ENCODE data around the gene C1QTNF12. TPM values are rescaled to one million over a fixed set of nuclear protein-coding genes. Genes with fewer than 3 reads are reported as not detected.
"Not testable (repeated sequence)": the region's sequence is repeated elsewhere in the genome, so short reads cannot be mapped to it uniquely, and the experiment has no call there.

C1QTNF12 gene
- polyA plus RNA-seq, 3 donors, result 1.1 TPM; not detected in 2

GRCh38 chr1:1197188-1197500 lies 49.4 kb downstream of the C1QTNF12 start:
- DNase-seq, result no peak
- H3K9me3 ChIP-seq (replicated peaks in 1 of 2; ENCODE audit: control insufficient read depth in 1 of 2, insufficient read depth in 1 of 2, low read length in 2 of 2), result peaks cover 0 to 10% of the 10 kb centered on the region in 2 donors
- peaks cover 0 to 9% of the 10 kb centered on the region in 2 donors for H3K27me3 ChIP-seq (ENCODE audit: control insufficient read depth in 2 of 2, insufficient read depth in 2 of 2, low read length in 2 of 2)
- 100% methylated on average over 3 of the region's 8 CpGs for WGBS (ENCODE audit: insufficient coverage)
- H3K9me3 Mint-ChIP-seq, result peaks cover 12 to 26% (median 22%) of the 10 kb centered on the region in 7 donors
- TF ChIP-seq, protein P1, sequence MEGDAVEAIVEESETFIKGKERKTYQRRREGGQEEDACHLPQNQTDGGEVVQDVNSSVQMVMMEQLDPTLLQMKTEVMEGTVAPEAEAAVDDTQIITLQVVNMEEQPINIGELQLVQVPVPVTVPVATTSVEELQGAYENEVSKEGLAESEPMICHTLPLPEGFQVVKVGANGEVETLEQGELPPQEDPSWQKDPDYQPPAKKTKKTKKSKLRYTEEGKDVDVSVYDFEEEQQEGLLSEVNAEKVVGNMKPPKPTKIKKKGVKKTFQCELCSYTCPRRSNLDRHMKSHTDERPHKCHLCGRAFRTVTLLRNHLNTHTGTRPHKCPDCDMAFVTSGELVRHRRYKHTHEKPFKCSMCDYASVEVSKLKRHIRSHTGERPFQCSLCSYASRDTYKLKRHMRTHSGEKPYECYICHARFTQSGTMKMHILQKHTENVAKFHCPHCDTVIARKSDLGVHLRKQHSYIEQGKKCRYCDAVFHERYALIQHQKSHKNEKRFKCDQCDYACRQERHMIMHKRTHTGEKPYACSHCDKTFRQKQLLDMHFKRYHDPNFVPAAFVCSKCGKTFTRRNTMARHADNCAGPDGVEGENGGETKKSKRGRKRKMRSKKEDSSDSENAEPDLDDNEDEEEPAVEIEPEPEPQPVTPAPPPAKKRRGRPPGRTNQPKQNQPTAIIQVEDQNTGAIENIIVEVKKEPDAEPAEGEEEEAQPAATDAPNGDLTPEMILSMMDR (IDR thresholded peaks at IDR 0.05), result no peak
- no peak overlapping the region for H3K4me2 ChIP-seq (replicated peaks; ENCODE audit: extremely low read depth, low read length, poor library complexity, severe bottlenecking)
- no peak overlapping the region for H3K4me3 ChIP-seq (replicated peaks in 1 of 3; ENCODE audit: low read depth in 2 of 3, low read length in 3 of 3)
- no peaks in the 10 kb centered on the region for H3K4me1 ChIP-seq (ENCODE audit: control insufficient read depth in 1 of 2, insufficient read depth in 2 of 2, low read length in 2 of 2)
- no peaks in the 10 kb centered on the region for H3K79me2 ChIP-seq (ENCODE audit: insufficient read depth, low read length)
- H3K27ac Mint-ChIP-seq, result no peak overlapping the region
- H3K9ac ChIP-seq (ENCODE audit: insufficient read depth, low read length, poor library complexity, severe bottlenecking), result no peak overlapping the region
- intact Hi-C loops (cut with micrococcal nuclease), result no loop called here
- H3K4me3 Mint-ChIP-seq, result no peak overlapping the region
- no peaks in the 10 kb centered on the region for H3K36me3 Mint-ChIP-seq
- H3K27me3 Mint-ChIP-seq (ENCODE audit: low read depth in 3 of 3), result peaks cover 14 to 32% (median 20%) of the 10 kb centered on the region in 3 donors
- H3K27ac ChIP-seq (ENCODE audit: low read depth in 1 of 2, low read length in 2 of 2), result no peak overlapping the region
- H2AFZ ChIP-seq (ENCODE audit: insufficient read depth, low read depth, low read length, poor library complexity, severe bottlenecking), result no peak overlapping the region
- H3K4me1 Mint-ChIP-seq, result no peaks in the 10 kb centered on the region
- no peaks in the 10 kb centered on the region for H4K20me1 ChIP-seq (ENCODE audit: insufficient read depth, low read length)
- H3K36me3 ChIP-seq (replicated peaks in 1 of 2; ENCODE audit: control insufficient read depth in 1 of 2, insufficient read depth in 2 of 2, low read length in 2 of 2), result no peaks in the 10 kb centered on the region

- H3K36me3 ChIP-seq (replicated peaks in 1 of 2; ENCODE audit: control insufficient read depth in 1 of 2, insufficient read depth in 2 of 2, low read length in 2 of 2), result no peaks in the 10 kb centered on the region
- Mint-ChIP-seq H3K36me3 (no peaks in the 10 kb centered on the region), H3K27ac (no peak overlapping the region), H3K9me3 (peaks cover 16 to 30% (median 27%) of the 10 kb centered on the region in 7 donors), H3K4me3 (no peak overlapping the region), H3K4me1 (no peaks in the 10 kb centered on the region), H3K27me3 (ENCODE audit: low read depth in 3 of 3) (peaks cover 14 to 32% (median 20%) of the 10 kb centered on the region in 3 donors)
- H2AFZ ChIP-seq (ENCODE audit: insufficient read depth, low read depth, low read length, poor library complexity, severe bottlenecking), result no peak overlapping the region
- no peak overlapping the region for H3K9ac ChIP-seq (ENCODE audit: insufficient read depth, low read length, poor library complexity, severe bottlenecking)
- no peak overlapping the region for H3K4me2 ChIP-seq (replicated peaks; ENCODE audit: extremely low read depth, low read length, poor library complexity, severe bottlenecking)
- H3K27ac ChIP-seq (ENCODE audit: low read depth in 1 of 2, low read length in 2 of 2), result no peak overlapping the region
- H3K4me3 ChIP-seq (replicated peaks in 1 of 3; ENCODE audit: low read depth in 2 of 3, low read length in 3 of 3), result no peak overlapping the region
- no peak for DNase-seq
- peaks cover 0 to 14% of the 10 kb centered on the region in 2 donors for H3K9me3 ChIP-seq (replicated peaks in 1 of 2; ENCODE audit: control insufficient read depth in 1 of 2, insufficient read depth in 1 of 2, low read length in 2 of 2)
- intact Hi-C loops (cut with micrococcal nuclease), result no loop called here
- no peaks in the 10 kb centered on the region for H3K79me2 ChIP-seq (ENCODE audit: insufficient read depth, low read length)
- peaks cover 0 to 9% of the 10 kb centered on the region in 2 donors for H3K27me3 ChIP-seq (ENCODE audit: control insufficient read depth in 2 of 2, insufficient read depth in 2 of 2, low read length in 2 of 2)
- no peaks in the 10 kb centered on the region for H3K4me1 ChIP-seq (ENCODE audit: control insufficient read depth in 1 of 2, insufficient read depth in 2 of 2, low read length in 2 of 2)
- 93% methylated on average over 11 of the region's 13 CpGs for WGBS (ENCODE audit: insufficient coverage)
- TF ChIP-seq, protein P1 (IDR thresholded peaks at IDR 0.05), result no peak
- H4K20me1 ChIP-seq (ENCODE audit: insufficient read depth, low read length), result no peaks in the 10 kb centered on the region
These were observed 49.9 kb downstream of the C1QTNF12 start for GRCh38 chr1:1196431-1197187.

- H3K79me2 ChIP-seq (ENCODE audit: insufficient read depth, low read length); DNase-seq; H3K4me3 Mint-ChIP-seq; H3K27ac ChIP-seq (ENCODE audit: low read depth in 1 of 2, low read length in 2 of 2); H3K27ac Mint-ChIP-seq; H3K36me3 ChIP-seq (replicated peaks in 1 of 2; ENCODE audit: control insufficient read depth in 1 of 2, insufficient read depth in 2 of 2, low read length in 2 of 2); H3K4me1 ChIP-seq (ENCODE audit: control insufficient read depth in 1 of 2, insufficient read depth in 2 of 2, low read length in 2 of 2); H3K36me3 Mint-ChIP-seq; H3K4me2 ChIP-seq (replicated peaks; ENCODE audit: extremely low read depth, low read length, poor library complexity, severe bottlenecking); H3K4me1 Mint-ChIP-seq; H3K4me3 ChIP-seq (replicated peaks in 1 of 3; ENCODE audit: low read depth in 2 of 3, low read length in 3 of 3); H3K9ac ChIP-seq (ENCODE audit: insufficient read depth, low read length, poor library complexity, severe bottlenecking); H4K20me1 ChIP-seq (ENCODE audit: insufficient read depth, low read length); H2AFZ ChIP-seq (ENCODE audit: insufficient read depth, low read depth, low read length, poor library complexity, severe bottlenecking); intact Hi-C loops (cut with micrococcal nuclease); H3K27me3 ChIP-seq (ENCODE audit: control insufficient read depth in 2 of 2, insufficient read depth in 2 of 2, low read length in 2 of 2): not testable (repeated sequence)
- 85% methylated on average over 4 of the region's 6 CpGs for WGBS (ENCODE audit: insufficient coverage)
- peaks cover 16 to 31% (median 28%) of the 10 kb centered on the region in 7 donors for H3K9me3 Mint-ChIP-seq
- H3K9me3 ChIP-seq (replicated peaks in 1 of 2; ENCODE audit: control insufficient read depth in 1 of 2, insufficient read depth in 1 of 2, low read length in 2 of 2), result peaks cover 0 to 17% of the 10 kb centered on the region in 2 donors
- H3K27me3 Mint-ChIP-seq (ENCODE audit: low read depth in 3 of 3), result peaks cover 14 to 28% (median 19%) of the 10 kb centered on the region in 3 donors
These were observed 50.8 kb downstream of the C1QTNF12 start for GRCh38 chr1:1195726-1196125.
